ENCODE results near the gene EMP3. TPM values are rescaled to one million over a fixed set of nuclear protein-coding genes. Genes with fewer than 3 reads are reported as not detected.
"Not testable (repeated sequence)": the region's sequence is repeated elsewhere in the genome, so short reads cannot be mapped to it uniquely, and the experiment has no call there.

Gene EMP3
- total RNA-seq, 3 donors from 2014 or later (not counting 1 experiment from before 2014, with no cell fraction given), result 284 to 342 (median 334) TPM

DNA sequence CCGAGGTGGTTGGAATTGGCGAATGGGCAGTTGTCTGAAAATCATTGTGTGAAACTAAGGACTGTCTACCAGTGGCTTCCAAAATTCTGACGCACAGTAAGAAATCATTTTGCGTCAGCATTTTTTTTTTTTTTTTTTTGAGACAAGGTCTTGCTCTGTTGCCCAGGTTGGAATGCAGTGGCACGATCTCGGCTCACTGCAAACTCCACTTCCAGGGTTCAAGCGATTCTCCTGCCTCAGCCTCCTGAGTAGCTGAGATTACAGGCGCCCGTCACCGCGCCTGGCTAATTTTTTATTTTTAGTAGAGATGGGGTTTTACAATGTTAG, 33.9 kb upstream of the EMP3 start:
- intact Hi-C loops (cut with micrococcal nuclease), result loop anchor here (1.0 kb wide), 1 partner anchor 24 kb away; no protein-coding TSS in a partner anchor
- WGBS (ENCODE audit: insufficient coverage), result 30% methylated on average over 11 of the region's 11 CpGs
- H3K4me1 Mint-ChIP-seq, result not testable (repeated sequence)

DNA sequence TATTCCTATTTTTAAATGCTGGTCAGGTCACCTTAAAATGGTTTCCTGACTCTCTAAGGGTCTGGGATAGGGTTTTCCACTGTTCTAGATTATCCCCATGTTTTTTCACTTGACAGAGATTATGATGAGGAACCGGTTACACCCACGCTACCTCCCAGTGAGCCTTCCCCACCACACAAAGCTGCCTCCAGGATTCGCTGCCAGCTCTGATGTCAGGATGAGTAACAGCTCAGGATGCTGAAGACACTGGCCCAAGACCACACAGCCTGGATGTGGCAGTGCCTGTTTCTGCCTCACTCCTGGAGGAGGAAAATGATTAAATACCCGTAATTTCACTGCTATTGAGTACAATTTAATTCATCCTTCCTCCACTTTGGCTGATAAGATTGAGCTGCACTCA, 32.6 kb upstream of the EMP3 start:
- H3K27me3 ChIP-seq (ENCODE audit: control insufficient read depth, insufficient read depth, low read length), result peaks cover 3% of the 10 kb centered on the region

More for the DNA sequence above, 33.9 kb upstream of the EMP3 start:
- not testable (repeated sequence) for H3K27me3 Mint-ChIP-seq (ENCODE audit: low read depth in 2 of 2); ATAC-seq; H3K36me3 Mint-ChIP-seq; H3K4me3 Mint-ChIP-seq; H3K27me3 ChIP-seq (ENCODE audit: control insufficient read depth, insufficient read depth, low read length); H3K36me3 ChIP-seq (ENCODE audit: control insufficient read depth, insufficient read depth, low read length); H3K9me3 Mint-ChIP-seq; H3K27ac ChIP-seq (ENCODE audit: low read length); H3K9me3 ChIP-seq (ENCODE audit: control insufficient read depth, insufficient read depth, low read length); DNase-seq; H3K4me3 ChIP-seq (ENCODE audit: low read length); H3K27ac Mint-ChIP-seq
- TF ChIP-seq, protein P1, sequence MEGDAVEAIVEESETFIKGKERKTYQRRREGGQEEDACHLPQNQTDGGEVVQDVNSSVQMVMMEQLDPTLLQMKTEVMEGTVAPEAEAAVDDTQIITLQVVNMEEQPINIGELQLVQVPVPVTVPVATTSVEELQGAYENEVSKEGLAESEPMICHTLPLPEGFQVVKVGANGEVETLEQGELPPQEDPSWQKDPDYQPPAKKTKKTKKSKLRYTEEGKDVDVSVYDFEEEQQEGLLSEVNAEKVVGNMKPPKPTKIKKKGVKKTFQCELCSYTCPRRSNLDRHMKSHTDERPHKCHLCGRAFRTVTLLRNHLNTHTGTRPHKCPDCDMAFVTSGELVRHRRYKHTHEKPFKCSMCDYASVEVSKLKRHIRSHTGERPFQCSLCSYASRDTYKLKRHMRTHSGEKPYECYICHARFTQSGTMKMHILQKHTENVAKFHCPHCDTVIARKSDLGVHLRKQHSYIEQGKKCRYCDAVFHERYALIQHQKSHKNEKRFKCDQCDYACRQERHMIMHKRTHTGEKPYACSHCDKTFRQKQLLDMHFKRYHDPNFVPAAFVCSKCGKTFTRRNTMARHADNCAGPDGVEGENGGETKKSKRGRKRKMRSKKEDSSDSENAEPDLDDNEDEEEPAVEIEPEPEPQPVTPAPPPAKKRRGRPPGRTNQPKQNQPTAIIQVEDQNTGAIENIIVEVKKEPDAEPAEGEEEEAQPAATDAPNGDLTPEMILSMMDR (IDR thresholded peaks at IDR 0.05), result peak; percentile 41
- peaks cover 11% of the 10 kb centered on the region for H3K4me1 ChIP-seq (ENCODE audit: control insufficient read depth, insufficient read depth, low read length)

DNA sequence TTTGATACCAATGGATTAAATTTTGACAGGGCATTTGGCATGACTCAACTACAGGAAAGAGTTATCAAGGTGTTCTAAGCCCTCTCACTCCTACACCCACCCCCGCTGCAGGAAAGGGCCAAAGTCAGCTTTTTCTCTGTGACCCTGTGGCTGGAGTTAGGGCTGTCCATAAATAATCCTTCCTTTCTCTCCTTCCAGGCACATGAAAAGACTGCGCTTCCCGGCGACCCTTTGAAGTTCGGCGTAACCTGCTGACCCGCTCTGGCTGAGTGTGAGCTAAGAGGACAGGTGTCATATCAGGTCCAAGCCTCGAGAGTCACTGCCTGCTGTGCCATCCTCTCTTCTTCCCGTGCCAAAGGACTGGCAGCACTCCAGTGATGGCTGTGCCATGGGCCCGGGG, 29.9 kb upstream of the EMP3 start:
- ATAC-seq, result no peak
- H3K36me3 Mint-ChIP-seq, result no peaks in the 10 kb centered on the region
- H3K9me3 Mint-ChIP-seq, result no peaks in the 10 kb centered on the region
- H3K4me1 Mint-ChIP-seq, result peaks cover 6 to 7% of the 10 kb centered on the region in 2 donors
- H3K27ac Mint-ChIP-seq, result no peak overlapping the region
- H3K27me3 Mint-ChIP-seq (ENCODE audit: low read depth in 2 of 2), result peaks cover 0 to 3% of the 10 kb centered on the region in 2 donors
- no peaks in the 10 kb centered on the region for H3K9me3 ChIP-seq (ENCODE audit: control insufficient read depth, insufficient read depth, low read length)
- H3K4me1 ChIP-seq (ENCODE audit: control insufficient read depth, insufficient read depth, low read length), result peaks cover 11% of the 10 kb centered on the region
- no peak overlapping the region for H3K27ac ChIP-seq (ENCODE audit: low read length)
- WGBS (ENCODE audit: insufficient coverage), result 93% methylated on average over 10 of the region's 10 CpGs
- H3K36me3 ChIP-seq (ENCODE audit: control insufficient read depth, insufficient read depth, low read length), result no peaks in the 10 kb centered on the region
- H3K4me3 ChIP-seq (ENCODE audit: low read length), result no peak overlapping the region
- intact Hi-C loops (cut with micrococcal nuclease), result no loop called here
- peaks cover 3% of the 10 kb centered on the region for H3K27me3 ChIP-seq (ENCODE audit: control insufficient read depth, insufficient read depth, low read length)
- no peak for DNase-seq
- TF ChIP-seq, protein P1 (IDR thresholded peaks at IDR 0.05), result no peak
- no peak overlapping the region for H3K4me3 Mint-ChIP-seq

More for the DNA sequence above, 32.6 kb upstream of the EMP3 start:
- intact Hi-C loops (cut with micrococcal nuclease), result no loop called here
- peaks cover 6 to 7% of the 10 kb centered on the region in 2 donors for H3K4me1 Mint-ChIP-seq
- ATAC-seq (no peak), DNase-seq (no peak)
- WGBS (ENCODE audit: insufficient coverage), result 95% methylated on average over 4 of the region's 4 CpGs
- peaks cover 0 to 3% of the 10 kb centered on the region in 2 donors for H3K27me3 Mint-ChIP-seq (ENCODE audit: low read depth in 2 of 2)
- H3K27ac ChIP-seq (ENCODE audit: low read length), result no peak overlapping the region
- peaks cover 11% of the 10 kb centered on the region for H3K4me1 ChIP-seq (ENCODE audit: control insufficient read depth, insufficient read depth, low read length)
- TF ChIP-seq, protein P1 (IDR thresholded peaks at IDR 0.05), result no peak
- peak overlapping the region; percentile 13 for H3K4me3 Mint-ChIP-seq
- no peak overlapping the region for H3K27ac Mint-ChIP-seq
- H3K36me3 Mint-ChIP-seq, result no peaks in the 10 kb centered on the region
- H3K36me3 ChIP-seq (ENCODE audit: control insufficient read depth, insufficient read depth, low read length), result no peaks in the 10 kb centered on the region
- H3K9me3 Mint-ChIP-seq, result no peaks in the 10 kb centered on the region
- H3K9me3 ChIP-seq (ENCODE audit: control insufficient read depth, insufficient read depth, low read length), result no peaks in the 10 kb centered on the region
- no peak overlapping the region for H3K4me3 ChIP-seq (ENCODE audit: low read length)
